HG03135 (cell line): Measurements from ENCODE around the gene TUBB4A.
"Not testable (repeated sequence)": the region's sequence is repeated elsewhere in the genome, so short reads cannot be mapped to it uniquely, and the experiment has no call there.

Source experiments
- ATAC-seq: cut with Tn5 transposase; IDR thresholded peaks from one replicate; pipeline ENCODE4 v1.9.1; 2021; ENCODE audit warnings: mild to moderate bottlenecking, moderate library complexity; ENCODE audit not compliant: unreplicated experiment

TUBB4A gene

DNA sequence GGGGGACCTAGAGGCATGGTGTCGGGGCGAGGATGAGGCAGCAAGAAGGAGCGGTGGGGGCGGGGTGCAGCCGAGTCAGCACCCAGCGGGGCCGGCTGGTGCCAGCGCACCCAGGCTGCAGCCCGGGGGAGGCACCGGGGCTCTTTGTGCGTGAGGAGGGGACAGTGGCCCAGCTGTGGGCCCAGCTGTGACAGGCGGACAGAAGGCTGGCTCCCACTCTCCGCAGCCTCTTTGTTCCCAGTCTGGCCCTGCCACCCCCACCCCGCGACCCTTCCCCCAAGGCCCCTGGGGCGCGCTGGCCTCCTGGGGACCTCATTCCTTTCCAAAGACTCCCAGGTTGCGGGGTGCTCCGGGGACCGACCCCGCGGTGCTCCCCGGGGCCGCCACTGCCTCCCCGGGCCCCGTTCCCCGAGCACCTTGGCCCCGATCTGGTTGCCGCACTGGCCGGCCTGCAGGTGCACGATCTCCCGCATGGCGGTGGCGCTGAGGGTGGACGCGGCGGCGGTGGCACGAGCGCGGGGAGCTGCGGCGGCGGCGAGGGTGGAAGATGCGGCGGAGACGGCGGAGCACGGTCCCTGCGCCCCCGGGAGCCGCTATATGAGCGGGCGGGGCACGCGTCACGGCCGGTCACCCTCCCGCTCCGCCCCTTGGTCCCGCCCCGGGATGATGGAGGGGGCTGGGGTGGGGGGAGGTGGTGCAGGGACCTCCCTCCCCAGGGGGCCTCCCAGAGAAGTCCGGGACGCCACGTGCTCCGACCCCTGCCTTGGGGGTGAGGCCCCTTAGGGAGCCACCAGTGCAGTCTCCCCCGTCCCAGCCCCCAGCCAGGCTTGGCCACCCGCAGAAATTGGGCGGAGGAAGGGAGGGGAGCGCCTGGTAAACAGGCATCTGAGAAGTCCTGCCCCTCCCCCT, at the start of gene TUBB4A:
Gene TUBB4A (minus strand): TSS at position 570 of the 909 bp plus-strand sequence. CDS start 97 bp downstream, at position 473.
- no peak for ATAC-seq

DNA sequence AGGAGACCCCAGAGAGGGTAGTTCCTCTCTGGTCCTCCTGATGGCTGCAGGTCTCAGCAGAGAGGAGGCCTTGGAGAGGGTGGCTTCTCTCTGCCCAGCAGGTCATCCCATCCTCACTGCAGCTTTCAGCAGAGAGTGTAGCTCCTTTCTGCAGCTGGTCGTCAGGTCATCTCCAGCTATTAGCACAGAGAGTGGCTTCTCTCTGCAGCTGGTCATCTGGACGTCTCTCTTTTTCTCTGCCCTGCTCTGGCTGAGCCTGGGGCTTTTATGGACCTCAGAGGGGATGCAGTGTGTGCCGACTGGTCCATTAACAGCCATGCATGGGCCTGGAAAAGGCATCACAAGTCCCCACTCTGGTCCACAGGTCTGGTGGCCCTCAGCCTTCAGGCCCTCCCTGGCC, 49.0 kb upstream of the TUBB4A start:
- ATAC-seq = no peak

DNA sequence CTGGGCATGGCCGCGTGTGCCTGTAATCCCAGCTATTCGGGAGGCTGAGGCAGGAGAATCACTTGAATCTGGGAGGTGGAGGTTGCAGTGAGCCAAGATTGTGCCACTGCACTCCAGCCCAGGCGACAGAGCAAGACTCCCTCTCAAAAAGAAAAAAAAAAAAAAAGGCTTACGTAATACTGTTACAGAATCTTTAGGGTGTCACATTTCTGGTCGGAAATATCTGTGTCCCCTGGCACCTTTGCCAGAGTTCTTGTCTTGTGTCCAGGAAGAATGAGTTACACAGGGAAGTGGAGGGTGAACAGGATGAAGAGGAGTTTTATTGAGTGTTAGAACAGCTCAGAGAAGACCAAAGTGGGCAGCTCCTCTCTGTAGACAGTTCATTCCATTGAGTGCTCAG, 48.6 kb upstream of the TUBB4A start:
- not testable (repeated sequence) for ATAC-seq

DNA sequence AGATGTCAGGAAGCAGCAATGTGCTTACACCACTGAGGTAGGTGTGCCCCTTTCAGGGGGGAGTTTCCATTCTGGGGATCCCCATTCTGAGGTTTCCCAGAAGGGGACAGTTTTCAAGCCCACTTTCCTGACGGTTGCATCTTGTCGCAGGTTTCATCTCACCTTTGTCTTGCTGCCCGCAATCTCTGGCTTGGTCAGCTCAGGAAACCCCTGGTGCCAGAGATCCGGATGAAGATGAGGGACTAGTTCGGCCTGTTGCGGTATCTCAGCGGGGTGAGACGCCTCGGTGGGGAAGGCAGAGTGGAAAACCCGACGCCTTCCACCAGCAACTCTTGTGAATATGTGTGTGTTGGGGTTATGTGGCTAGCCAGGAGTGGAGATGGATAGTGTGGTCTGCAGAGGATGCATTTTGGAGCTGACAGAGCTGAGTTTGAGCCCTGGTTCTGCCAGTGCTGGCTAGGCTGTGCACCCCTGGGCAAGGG, 41.8 kb upstream of the TUBB4A start:
- ATAC-seq = no peak

DNA sequence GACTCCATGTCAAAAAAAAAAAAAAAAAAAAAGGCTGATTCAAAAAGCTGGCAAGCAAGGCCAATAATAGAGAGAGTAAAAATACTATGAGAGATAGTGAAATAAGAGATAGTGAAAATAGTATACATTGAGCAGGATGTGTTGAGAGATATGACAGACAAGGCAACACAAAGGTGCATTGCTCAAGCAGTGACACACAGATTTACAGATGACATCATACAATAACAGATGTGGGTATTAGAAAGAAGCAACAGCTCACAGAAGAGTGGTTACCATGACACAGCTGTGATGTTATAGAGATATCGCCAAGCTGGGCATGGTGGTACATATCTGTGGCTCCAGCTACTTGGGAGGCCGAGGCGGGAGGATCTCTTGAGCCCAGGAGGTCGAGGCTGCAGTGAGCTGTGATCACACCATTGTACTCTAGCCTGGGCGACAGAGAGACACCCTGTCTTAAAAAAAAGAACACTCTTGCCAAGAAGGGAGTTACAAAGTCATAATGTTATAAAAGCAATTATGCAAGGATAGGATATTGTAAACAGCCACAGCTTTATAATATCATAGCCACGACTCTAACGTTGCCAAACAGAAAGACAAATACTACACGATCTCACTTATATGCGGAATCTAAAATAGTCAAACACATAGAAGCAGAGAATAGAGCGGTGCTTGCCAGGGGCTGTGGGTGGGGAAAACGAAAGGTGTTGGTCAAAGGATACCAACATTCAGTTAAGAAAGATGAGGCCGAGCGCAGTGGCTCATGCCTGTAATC, 39.0 kb upstream of the TUBB4A start:
- no peak for ATAC-seq

DNA sequence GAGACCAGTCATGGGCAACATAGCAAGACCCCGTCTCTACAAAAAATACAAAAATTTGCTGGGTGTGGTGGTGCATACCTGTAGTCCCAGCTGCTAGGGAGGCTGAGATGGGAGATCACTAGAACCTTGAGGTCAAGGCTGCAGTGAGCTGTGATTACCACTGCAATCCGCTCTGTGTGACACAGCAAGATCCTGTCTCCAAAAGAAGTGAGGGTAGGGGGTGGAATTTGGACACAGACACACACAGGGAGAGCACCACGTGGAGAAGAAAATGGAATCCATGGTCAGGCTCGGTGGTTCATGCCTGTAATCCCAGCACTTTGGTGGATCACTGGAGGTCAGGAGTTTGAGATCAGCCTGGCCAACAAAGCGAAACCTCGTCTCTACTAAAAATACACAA, 37.4 kb upstream of the TUBB4A start:
- ATAC-seq = no peak

DNA sequence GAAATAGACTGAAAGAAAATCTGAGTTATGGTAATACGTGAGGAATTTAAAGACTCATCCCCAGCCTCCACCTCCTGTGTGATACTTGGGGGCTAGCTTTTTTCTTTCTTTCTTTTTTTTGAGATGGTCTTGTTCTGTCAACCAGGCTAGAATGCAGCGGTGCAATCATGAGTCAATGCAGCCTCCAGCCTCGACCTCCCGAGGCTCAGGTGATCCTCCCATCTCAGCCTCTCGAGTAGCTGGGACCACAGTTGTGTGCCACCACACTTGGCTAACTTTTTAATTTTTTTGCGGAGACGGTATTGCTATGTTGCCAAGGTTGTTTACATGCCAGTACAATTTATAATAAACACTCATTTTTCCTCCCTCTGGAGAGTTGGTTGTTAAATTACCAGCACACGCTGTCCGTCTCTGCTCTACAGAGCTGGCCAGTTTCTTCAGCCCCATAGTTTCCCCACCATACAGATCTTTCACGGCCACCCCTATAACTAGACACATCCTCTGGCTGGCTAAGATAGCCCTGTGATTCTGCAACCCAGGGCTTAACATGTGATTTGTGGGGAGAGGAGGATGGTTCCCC, 33.5 kb upstream of the TUBB4A start:
- no peak for ATAC-seq

DNA sequence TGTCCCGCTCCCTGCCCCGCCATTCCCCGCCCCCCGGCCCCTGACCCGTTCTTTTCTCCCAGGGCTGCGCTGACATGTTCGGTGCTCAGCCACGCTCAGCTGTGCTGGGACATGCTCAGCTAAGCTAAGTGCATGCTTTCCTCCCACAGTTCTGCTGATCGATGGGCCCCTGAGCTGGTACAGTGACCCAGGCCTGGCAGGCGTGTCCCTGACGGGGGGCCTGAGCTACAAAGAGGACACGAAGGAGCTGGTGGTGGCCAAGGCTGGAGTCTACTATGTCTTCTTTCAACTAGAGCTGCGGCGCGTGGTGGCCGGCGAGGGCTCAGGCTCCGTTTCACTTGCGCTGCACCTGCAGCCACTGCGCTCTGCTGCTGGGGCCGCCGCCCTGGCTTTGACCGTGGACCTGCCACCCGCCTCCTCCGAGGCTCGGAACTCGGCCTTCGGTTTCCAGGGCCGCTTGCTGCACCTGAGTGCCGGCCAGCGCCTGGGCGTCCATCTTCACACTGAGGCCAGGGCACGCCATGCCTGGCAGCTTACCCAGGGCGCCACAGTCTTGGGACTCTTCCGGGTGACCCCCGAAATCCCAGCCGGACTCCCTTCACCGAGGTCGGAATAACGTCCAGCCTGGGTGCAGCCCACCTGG, 32.5 kb upstream of the TUBB4A start:
- ATAC-seq = no peak

DNA sequence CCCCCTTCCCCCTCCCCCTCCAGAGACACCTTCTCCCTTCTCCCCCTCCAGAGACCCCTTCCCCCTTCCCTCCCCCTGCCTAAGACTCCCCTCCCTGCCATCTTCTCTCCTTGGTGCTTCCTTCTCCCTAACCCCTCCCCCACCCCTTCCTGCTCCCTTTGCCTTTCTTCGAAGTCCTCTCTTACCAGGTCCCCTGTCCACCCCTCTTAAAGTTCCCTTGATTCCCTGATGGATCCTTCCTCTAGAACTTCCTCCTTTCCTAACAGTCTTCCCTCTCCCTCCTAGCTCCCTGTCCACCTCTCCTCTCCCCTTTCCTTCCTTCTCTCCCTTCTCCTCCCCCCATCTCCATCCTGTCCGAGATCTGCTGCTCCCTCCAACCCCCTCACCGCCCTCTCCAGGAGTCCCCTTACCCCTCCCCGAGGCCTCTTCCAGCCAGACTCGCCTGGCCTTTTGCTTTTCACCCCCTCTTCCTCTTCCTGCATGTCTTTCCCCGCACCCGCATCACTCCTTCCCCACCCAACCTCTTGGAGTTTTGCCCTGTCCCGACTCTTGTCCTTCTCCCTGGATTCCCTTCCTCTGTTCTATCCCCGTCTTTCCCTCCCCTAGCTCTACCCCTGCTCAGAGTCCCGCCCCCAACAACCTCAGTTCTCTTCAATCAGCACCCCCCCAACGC, 31.8 kb upstream of the TUBB4A start:
- no peak for ATAC-seq

DNA sequence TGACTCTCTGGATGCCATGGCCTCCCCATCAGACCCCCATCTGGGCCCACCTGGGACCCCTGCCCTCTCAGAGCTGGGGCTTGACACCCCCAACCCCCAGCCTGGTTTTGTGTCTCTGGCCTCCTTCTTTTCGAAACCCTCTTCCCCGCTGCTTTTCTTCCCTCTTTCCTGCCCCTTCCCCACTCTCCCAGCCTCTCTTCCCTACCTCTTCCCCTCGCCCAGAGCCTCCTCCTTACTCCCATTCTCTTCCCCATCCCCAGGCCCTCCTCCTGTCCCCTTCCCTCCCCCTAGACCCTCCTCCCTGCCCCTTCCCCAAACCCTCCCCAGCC, 30.9 kb upstream of the TUBB4A start:
- ATAC-seq = no peak

DNA sequence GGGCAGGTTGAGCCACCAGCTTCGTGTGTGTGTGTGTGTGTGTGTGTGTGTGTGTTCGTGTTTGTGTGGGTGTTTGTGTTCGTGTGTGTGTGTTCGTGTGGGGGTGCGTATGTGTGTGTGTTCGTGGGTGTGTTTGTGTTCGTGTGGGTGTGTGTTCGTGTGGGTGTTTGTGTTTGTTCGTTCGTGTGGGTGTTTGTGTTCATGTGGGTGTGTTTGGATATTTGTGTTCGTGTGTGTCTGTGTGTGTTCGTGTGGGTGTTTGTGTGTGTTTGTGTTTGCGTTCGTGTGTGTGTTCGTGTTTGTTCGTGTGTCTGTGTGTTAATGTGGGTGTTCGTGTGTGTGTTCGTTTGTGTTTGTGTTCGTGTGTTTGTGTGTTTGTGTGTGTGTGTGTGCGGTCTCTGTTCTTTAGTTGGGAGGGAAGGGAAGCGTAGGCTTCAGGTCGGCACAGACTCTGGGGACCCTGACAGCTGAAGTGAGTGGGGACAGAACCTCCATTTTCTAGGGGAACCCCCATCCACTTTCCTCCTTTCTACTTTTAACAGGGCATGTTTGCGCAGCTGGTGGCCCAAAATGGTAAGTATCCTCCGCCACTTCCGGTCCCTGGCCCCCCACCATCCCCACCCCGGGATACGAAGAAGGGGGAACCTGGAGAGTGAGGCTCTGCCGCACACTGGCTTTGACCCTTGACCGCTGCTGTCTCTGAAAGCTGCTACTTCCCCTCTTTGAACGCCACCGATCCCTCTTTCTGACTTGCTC, 30.3 kb upstream of the TUBB4A start:
- ATAC-seq = no peak

DNA sequence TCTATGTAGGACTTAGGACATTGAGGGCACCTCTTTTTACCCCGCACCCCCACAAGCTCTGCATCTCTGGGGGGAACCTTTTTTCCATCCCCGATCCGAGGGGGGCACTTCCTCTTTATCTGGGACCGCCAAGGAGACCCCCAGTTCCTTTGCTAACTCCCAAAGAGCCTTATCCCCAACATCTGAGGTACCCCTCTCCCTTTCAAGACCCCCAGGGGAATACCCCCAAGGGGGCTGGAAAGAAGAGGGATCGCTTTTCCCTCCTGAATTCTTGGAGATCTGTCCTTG, 29.8 kb upstream of the TUBB4A start:
- ATAC-seq = no peak

DNA sequence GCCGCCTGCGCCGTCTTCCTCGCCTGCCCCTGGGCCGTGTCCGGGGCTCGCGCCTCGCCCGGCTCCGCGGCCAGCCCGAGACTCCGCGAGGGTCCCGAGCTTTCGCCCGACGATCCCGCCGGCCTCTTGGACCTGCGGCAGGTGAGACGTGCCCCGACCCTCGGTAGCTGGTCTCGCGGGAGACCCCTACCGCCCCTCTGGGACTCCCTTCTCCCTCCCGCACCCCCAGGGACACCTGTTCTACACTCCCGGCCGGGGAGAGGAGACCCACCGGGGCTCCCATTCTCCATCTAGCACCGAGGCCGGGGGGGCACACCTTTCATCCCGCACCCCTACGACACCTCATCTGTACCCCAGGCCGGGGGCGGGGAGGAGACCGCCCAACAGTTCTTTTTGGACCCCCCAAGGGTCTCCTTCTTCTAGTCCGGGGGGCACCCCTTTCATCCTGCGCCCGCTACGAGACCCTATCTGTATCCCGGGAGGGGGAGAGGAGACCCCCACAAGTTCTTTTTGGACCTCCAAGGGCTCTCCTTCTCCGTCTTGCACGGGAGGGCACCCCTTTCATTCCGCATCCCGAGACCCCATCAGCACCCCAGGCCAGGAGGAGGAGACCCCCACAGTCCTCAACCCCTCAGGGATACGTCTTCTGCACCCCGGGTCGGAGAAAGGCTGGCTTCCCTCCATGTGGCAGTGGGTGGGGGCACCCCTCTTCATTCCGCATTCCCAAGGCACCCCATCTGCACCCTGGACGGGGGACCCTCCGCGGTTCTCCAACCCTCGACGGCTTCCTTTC, 29.2 kb upstream of the TUBB4A start:
- ATAC-seq = no peak

DNA sequence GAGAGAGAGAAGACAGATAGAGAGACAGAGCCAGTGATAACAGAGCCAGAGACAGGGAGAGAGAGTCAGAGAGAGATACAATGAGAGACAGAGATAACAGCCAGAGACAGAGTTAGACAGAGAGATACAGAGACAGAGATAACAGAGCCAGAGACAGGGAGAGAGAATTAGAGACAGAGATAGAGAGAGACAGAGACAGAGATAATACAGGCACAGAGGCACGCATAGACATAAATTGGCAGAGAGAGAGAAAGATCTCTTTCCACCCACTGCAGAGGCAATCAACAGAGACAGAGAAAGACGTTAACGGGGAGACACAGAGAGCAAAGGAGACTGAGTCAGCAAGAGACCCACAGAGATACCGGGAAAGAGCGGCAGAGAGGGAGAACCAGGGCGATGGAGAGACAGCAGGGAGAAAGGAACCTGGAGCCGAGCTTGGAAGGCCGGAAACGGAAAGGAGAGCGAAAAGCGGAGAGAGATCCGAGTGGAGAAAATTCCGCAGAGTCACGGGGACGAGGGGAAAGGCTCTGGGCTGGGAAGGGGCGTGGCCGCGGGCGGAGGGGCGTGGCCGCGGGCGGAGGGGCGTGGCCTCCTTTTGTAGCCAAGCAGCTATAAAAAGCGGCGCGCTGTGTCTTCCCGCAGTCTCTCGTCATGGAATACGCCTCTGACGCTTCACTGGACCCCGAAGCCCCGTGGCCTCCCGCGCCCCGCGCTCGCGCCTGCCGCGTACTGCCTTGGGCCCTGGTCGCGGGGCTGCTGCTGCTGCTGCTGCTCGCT, 28.5 kb upstream of the TUBB4A start, which contains the start of gene TNFSF9:
Gene TNFSF9 (plus strand): TSS at position 641 of the 777 bp plus-strand sequence. CDS start 11 bp downstream, at position 652.
- ATAC-seq = peak; percentile 36

DNA sequence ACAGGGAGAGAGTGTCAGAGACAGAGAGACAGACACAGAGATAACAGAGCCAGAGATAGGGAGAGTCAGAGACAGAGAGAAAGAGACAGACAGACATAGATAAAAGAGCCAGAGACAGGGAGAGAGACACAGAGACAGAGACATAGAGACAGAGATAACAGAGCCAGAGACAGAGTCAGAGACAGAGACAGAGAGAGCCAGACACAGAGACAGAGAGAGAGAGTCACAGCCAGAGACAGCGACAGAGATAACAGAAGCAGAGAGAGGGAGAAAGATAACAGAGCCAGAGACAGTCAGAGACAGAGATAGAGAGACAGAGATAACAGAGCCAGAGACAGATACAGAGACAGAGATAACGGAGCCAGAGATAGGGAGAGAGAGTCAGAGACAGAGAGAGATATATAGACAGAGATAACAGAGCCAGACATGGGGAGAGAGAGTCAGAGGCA, 27.9 kb upstream of the TUBB4A start:
- no peak for ATAC-seq

DNA sequence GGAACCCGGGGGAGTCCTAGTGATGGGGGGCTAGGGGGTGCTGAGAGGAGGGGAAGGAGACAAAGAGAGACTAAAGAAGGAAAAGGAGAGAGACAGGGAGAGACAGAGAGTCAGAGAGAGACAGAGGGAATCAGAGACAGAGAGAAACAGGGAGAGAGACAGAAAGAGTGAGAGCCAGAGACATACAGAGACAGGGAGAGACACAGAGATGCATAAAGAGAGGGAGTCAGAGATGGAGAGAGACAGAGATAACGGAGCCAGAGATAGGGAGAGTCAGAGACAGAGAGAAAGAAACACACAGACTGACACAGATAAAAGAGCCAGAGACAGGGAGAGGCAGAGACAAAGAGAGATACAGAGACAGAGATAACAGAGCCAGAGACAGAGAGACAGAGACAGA, 27.2 kb upstream of the TUBB4A start:
- no peak for ATAC-seq

DNA sequence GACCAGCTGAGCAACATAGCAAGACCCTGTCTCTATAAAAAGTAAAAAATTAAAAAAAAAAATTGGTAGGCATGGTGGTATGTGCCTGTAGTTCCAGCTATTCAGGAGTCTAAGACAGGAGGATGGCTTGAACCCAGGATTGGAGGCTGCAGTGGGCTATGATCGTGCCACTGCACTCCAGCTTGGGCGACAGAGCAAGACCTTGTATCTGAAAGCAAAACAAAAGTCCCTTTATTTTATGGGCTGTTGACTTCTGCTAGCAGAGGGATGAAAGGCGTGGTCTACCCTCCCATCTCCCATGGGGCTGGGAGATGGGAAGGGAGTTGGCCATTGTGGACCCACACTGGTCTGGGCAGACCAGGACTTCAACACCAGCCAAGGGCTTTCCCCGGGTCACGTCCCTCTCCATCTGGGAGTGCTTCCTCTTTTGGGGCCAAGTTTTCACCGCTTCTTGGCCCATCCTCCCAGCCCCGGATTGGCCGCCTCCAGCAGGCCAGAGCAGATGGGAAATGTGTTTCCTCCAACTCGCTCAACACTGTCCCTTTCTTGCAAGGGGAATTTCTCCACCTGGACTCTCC, 26.5 kb upstream of the TUBB4A start:
- ATAC-seq = no peak
